Heart left ventricle (tissue), 16 donors: ENCODE measurements around the gene CD200R1. TPM values are rescaled to one million over a fixed set of nuclear protein-coding genes. Genes with fewer than 3 reads are reported as not detected.
"Not testable (repeated sequence)": the region's sequence is repeated elsewhere in the genome, so short reads cannot be mapped to it uniquely, and the experiment has no call there.

Experiments
- ATAC-seq, 4 donors: fragments of 200-7000 bp; cut with Tn5 transposase; one replicate each; pipeline ENCODE4 v1.9.1; 2020 to 2022; ENCODE audit warnings: moderate library complexity in 4 of 4, mild to moderate bottlenecking in 3 of 4, moderate number of reproducible peaks in 1 of 4
- DNase-seq, 5 donors: peaks; one replicate each; pipeline ENCODE4 v3.0.0-alpha.2; 2020
- H3K27ac ChIP-seq, 12 donors: fragments of 200-600 bp; sonication (generic) in 4 of 12; one replicate each; pipeline versions ENCODE4 v1.5.0 to v1.8.0; 2016 to 2022; ENCODE audit warnings: mild to moderate bottlenecking in 2 of 12
- H3K27me3 ChIP-seq, 9 donors: fragments of 200-600 bp; sonication (generic) in 2 of 9; one replicate each; pipeline versions ENCODE4 v1.5.1 to v1.8.0; 2016 to 2022; ENCODE audit warnings: mild to moderate bottlenecking in 3 of 9
- H3K36me3 ChIP-seq, 9 donors: fragments of 200-600 bp; sonication (generic) in 2 of 9; one replicate each; pipeline versions ENCODE4 v1.5.0 to v1.8.0; 2018 to 2022; ENCODE audit warnings: mild to moderate bottlenecking in 2 of 9
- H3K4me1 ChIP-seq, 12 donors: fragments of 200-600 bp; sonication (generic) in 4 of 12; one replicate each; pipeline versions ENCODE4 v1.5.0 to v1.8.0; 2016 to 2022; ENCODE audit warnings: mild to moderate bottlenecking in 3 of 12
- H3K4me3 ChIP-seq, 12 donors: fragments of 200-600 bp; sonication (generic) in 4 of 12; one replicate each; pipeline versions ENCODE4 v1.5.0 to v1.8.0; 2017 to 2022; ENCODE audit warnings: mild to moderate bottlenecking in 9 of 12, moderate library complexity in 4 of 12
- H3K9me3 ChIP-seq, 12 donors: fragments of 200-600 bp; sonication (generic) in 4 of 12; one replicate each; pipeline versions ENCODE4 v1.5.0 to v1.8.0; 2016 to 2022; ENCODE audit warnings: mild to moderate bottlenecking in 1 of 12
- POLR2A ChIP-seq, 2 donors: fragments of 450-650 bp; IDR thresholded peaks; one replicate each; pipeline ENCODE4 v1.6.1; 2017; ENCODE audit warnings: antibody characterized with exemption in 2 of 2, mild to moderate bottlenecking in 2 of 2, moderate library complexity in 2 of 2
- WGBS, 4 donors: extraction: QIAGEN DNeasy Blood & Tissue Kit in 2 of 4; methylation state at CpG; one replicate each; pipeline versions ENCODE4 v1.1.5 to v1.1.7; 2013 to 2018; 5-methylcytosine and 5-hydroxymethylcytosine counted together
- intact Hi-C, 10 donors: fragments of 100-400 bp; cut with DNase I; formaldehyde crosslinking; loops; one replicate each; pipeline versions ENCODE4 v1.11.1 to v1.14.2; 2022
- polyA plus RNA-seq, 2 donors: library from polyadenylated mRNA; stranded (reverse); fragments of 200-250 nt; gene quantifications; one replicate each; pipeline ENCODE4 v1.2.3, GENCODE V29; 2013
- total RNA-seq, 9 donors: library from RNA; depleted of rRNA in 2 of 9; stranded (reverse); fragments of >200 nt in 2 of 9; fragmentation: NEBNext Ultra II Directional in 3 of 9; extraction: Animal tissue kit (Norgen Biotek cat#: 25700) in 3 of 9; gene quantifications; one replicate each; pipeline versions ENCODE4 v1.1.0 to v1.2.4, GENCODE V29; 2016 to 2023
- TF ChIP-seq, protein P1 (sequence below), 12 donors: fragments of 200-600 bp; sonication (generic) in 4 of 12; IDR thresholded peaks; one replicate each; pipeline versions ENCODE4 v1.5.0 to v1.8.0; 2018 to 2022; ENCODE audit warnings: antibody characterized with exemption in 12 of 12, mild to moderate bottlenecking in 5 of 12
- donor health status: ischemic (EF 13 %, LVEDD 7.1; RV severe dilation, severe dysfunction).
- donor health status: healthy with polysubstance abuse.
- donor health status: DM: no; HTN: yes; CAD: no.
- donor health status: DM: no; HTN: no; CAD: no.
- donor health status: ischemic (EF 25% LVEDD 6.9; RV normal size, moderate dysfunction).
- donor health status: ischemic (EF 25% LVEDD 5.7; RV mildly dilated, moderate dysfunction).
- donor health status: healthy.
- donor health status: DM: yes; HTN: yes; CAD: no.
- donor health status: ischemic (EF 35%, LVEDD 5.7; RV mildly dilated, moderate dysfunction).
- donor health status: nonischemic (EF 11% LVEDD 7.7; RV severe dilation, severe dysfunction).
- donor health status: DM: yes; HTN: yes; CAD: no.
- donor health status: PGD.
- donor health status: ischemic (EF 29% LVEDD 5.4; RV normal size, mild dysfunction).
- donor health status: nonischemic (EF 23%, LVEDD 6.1; RV moderate dilation, normal function).

Gene CD200R1
- total and polyA plus RNA-seq, 11 donors = 0.08 to 4.6 (median 0.69) TPM

DNA sequence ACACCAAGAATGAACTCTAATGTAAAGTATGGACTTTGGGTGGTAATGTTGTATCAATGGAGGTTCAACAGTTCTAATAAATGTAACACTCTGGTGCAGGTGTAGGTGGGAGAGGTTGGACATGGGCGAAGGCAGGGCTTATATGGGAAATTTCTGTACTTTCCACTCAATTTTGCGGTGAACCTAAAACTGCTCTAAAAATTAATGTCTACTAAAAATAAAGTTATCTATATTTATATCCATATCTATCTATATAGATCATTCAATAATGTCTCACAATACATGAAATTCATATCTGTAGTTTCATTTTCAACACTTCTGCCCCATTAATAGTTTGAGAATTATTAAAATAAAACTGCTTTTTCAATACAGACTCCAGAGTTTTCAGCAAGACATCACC is 49.3 kb downstream of the CD200R1 start:
- no peaks in the 10 kb centered on the region for H3K4me1 ChIP-seq
- intact Hi-C loops = no loop called here
- H3K9me3 ChIP-seq = no peaks in the 10 kb centered on the region
- no peaks in the 10 kb centered on the region for H3K36me3 ChIP-seq
- no peak for ATAC-seq
- no peak for TF ChIP-seq POLR2A (IDR thresholded peaks at IDR 0.05)
- TF ChIP-seq, protein P1, sequence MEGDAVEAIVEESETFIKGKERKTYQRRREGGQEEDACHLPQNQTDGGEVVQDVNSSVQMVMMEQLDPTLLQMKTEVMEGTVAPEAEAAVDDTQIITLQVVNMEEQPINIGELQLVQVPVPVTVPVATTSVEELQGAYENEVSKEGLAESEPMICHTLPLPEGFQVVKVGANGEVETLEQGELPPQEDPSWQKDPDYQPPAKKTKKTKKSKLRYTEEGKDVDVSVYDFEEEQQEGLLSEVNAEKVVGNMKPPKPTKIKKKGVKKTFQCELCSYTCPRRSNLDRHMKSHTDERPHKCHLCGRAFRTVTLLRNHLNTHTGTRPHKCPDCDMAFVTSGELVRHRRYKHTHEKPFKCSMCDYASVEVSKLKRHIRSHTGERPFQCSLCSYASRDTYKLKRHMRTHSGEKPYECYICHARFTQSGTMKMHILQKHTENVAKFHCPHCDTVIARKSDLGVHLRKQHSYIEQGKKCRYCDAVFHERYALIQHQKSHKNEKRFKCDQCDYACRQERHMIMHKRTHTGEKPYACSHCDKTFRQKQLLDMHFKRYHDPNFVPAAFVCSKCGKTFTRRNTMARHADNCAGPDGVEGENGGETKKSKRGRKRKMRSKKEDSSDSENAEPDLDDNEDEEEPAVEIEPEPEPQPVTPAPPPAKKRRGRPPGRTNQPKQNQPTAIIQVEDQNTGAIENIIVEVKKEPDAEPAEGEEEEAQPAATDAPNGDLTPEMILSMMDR (IDR thresholded peaks at IDR 0.05) = no peak
- H3K4me3 ChIP-seq = no peak overlapping the region
- WGBS, 4 donors = 90 to 94% (median 94%) methylated on average over 2 of the region's 2 CpGs
- H3K27ac ChIP-seq = no peak overlapping the region
- DNase-seq = no peak
- H3K27me3 ChIP-seq = no peaks in the 10 kb centered on the region

DNA sequence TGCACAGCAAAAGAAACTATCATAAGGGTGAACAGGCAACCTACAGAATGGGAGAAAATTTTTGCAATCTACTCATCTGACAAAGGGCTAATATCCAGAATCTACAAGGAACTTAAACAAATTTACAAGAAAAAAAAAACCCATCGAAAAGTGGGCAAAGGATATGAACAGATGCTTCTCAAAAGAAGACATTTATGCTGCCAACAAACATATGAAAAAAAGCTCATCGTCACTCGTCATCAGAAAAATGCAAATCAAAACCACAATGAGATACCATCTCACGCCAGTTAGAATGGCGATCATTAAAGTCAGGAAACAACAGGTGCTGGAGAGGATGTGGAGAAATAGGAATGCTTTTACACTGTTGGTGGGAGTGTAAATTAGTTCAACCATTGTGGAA is 55.4 kb downstream of the CD200R1 start:
- H3K4me3 ChIP-seq, H3K27ac ChIP-seq, H3K4me1 ChIP-seq, H3K36me3 ChIP-seq, DNase-seq, ATAC-seq, intact Hi-C loops, H3K27me3 ChIP-seq: not testable (repeated sequence)
- WGBS, 4 donors = 86 to 91% (median 88%) methylated on average over 5 of the region's 5 CpGs
- H3K9me3 ChIP-seq = peaks cover 0 to 27% (median 9%) of the 10 kb centered on the region in 12 donors

DNA sequence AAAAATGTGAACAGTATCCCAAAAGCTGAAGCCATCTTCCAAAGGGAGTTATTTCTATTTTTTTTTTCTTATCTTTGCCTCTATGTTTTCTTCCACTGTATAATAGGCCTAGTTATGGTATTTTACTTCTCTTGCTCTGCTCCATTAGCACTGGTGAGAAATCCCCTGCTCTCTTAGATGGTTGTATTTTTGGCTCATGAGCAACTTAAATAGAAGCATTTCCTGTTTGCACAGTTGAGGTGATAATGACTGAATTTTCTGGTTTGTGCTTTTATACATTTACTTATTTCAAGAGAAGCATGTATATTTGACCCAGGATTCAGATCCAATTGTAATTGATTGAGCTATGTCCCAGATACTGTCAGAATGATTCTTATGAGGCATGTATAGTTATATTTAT is 66.7 kb downstream of the CD200R1 start:
- H3K9me3 ChIP-seq = peaks cover 0 to 13% (median 6%) of the 10 kb centered on the region in 12 donors
- H3K4me3 ChIP-seq = no peak overlapping the region
- H3K27ac ChIP-seq = no peak overlapping the region
- DNase-seq (no peak), ATAC-seq (no peak)
- no peak for TF ChIP-seq POLR2A (IDR thresholded peaks at IDR 0.05)
- TF ChIP-seq, protein P1 (IDR thresholded peaks at IDR 0.05) = no peak
- no peaks in the 10 kb centered on the region for H3K4me1 ChIP-seq
- no peaks in the 10 kb centered on the region for H3K27me3 ChIP-seq
- intact Hi-C loops = no loop called here
- H3K36me3 ChIP-seq = no peaks in the 10 kb centered on the region

DNA sequence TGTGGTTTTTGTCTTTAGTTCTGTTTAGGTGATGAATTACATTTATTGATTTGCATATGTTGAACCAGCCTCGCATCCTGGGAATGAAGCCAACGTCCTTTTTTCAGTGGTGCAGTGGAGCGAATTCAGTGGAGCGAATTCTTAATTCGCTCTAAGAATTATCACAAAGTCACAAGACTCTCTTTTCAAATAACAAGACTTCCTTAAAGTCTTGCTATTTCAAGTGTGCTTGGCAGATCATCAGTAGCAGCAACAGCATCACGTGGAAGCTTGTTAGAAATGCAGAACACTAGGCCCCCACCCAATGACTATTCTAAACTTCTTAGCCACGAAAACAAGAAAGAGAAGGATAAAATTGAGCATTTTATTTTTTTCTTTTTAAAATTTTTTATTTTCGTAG is 70.1 kb downstream of the CD200R1 start:
- no peak for ATAC-seq
- Histone ChIP-seq H3K9me3 (peaks cover 0 to 19% (median 6%) of the 10 kb centered on the region in 12 donors), H3K27me3 (no peaks in the 10 kb centered on the region), H3K4me3 (no peak overlapping the region), H3K4me1 (no peaks in the 10 kb centered on the region), H3K27ac (no peak overlapping the region), H3K36me3 (no peaks in the 10 kb centered on the region)
- no peak for DNase-seq
- no peak for TF ChIP-seq POLR2A (IDR thresholded peaks at IDR 0.05)
- TF ChIP-seq, protein P1 (IDR thresholded peaks at IDR 0.05) = no peak
- intact Hi-C loops = no loop called here
- 78 to 83% (median 81%) methylated on average over 8 of the region's 8 CpGs for WGBS, 4 donors

DNA sequence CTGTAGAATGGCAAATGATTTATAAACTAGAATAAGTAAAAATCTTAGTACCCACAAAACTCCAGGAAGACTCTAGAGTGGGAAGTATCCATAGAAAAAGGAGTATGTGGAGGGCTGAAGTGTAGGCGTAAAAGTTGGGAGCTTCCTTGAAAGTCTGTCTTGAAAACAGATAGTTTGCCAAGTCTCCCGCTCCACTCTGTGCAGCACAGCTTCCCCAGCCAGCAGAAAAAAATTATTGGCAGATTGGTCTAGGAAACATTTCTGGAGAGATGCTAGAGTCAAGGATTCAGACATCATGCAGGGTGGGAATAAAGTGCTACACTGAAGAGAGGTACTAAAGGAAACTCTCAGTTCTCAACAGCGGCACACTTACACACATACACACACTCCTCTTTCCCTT is 74.8 kb downstream of the CD200R1 start:
- no peaks in the 10 kb centered on the region for H3K27me3 ChIP-seq
- no peaks in the 10 kb centered on the region for H3K4me1 ChIP-seq
- TF ChIP-seq, protein P1 (IDR thresholded peaks at IDR 0.05) = no peak
- no peak for TF ChIP-seq POLR2A (IDR thresholded peaks at IDR 0.05)
- H3K27ac ChIP-seq = no peak overlapping the region
- peaks cover 0 to 18% (median 4%) of the 10 kb centered on the region in 12 donors for H3K9me3 ChIP-seq
- H3K4me3 ChIP-seq = no peak overlapping the region
- intact Hi-C loops = no loop called here
- H3K36me3 ChIP-seq = no peaks in the 10 kb centered on the region
- 39 to 57% (median 46%) methylated on average over 3 of the region's 3 CpGs for WGBS, 4 donors
- peak in 1 of 5 donors; percentile 6 for DNase-seq
- ATAC-seq = peak in 1 of 4 donors; percentile 24
